Upper lobe of left lung (tissue), 4 donors: ENCODE results near the gene LBP.

Source experiments
- POLR2A ChIP-seq, 4 donors: fragments of 450-650 bp; IDR thresholded peaks; one replicate each; pipeline ENCODE4 v1.5.1; 2016 to 2017; ENCODE audit warnings: antibody characterized with exemption in 4 of 4, mild to moderate bottlenecking in 2 of 4
- POLR2AphosphoS5 ChIP-seq, 2 donors: sonication (generic); formaldehyde crosslinking; IDR thresholded peaks; one replicate each; pipeline ENCODE4 v1.5.1; 2017; ENCODE audit warnings: antibody characterized with exemption in 2 of 2
- TF ChIP-seq, protein P1 (sequence below), 6 experiments: fragments of 450-650 bp in 4 of 6; fragments of 200-600 bp in 2 of 6; sonication (generic) in 2 of 6; IDR thresholded peaks; one replicate each; pipeline ENCODE4 v1.5.1; 2016 to 2019; ENCODE audit warnings: antibody characterized with exemption in 6 of 6

DNA sequence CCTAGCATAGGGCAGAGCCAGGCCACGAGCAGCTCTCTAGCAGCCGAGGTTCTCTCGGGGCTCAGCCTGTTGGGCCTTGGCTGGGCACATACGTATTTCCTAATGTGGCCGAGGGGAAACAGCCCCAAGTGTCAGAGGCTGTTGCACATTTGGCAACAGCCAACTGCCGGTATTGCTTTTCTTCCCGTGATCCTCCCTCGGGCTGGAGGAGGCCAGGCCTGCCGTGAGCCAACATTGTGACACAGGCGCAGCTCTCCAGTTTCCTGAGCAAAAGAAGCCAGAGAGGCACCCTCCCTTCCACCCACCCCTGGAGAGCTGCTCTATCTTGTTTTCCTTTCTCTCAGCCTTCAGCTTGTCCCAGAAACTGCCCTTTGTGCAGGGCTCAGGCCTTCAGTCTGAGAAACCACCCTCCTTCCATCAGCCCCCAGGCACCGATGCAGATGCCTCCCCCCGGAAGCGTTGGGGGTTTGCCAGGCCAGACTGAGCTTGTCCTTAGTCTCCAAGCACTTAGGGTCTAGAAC, 47.5 kb upstream of the LBP start:
- TF ChIP-seq, protein P1, sequence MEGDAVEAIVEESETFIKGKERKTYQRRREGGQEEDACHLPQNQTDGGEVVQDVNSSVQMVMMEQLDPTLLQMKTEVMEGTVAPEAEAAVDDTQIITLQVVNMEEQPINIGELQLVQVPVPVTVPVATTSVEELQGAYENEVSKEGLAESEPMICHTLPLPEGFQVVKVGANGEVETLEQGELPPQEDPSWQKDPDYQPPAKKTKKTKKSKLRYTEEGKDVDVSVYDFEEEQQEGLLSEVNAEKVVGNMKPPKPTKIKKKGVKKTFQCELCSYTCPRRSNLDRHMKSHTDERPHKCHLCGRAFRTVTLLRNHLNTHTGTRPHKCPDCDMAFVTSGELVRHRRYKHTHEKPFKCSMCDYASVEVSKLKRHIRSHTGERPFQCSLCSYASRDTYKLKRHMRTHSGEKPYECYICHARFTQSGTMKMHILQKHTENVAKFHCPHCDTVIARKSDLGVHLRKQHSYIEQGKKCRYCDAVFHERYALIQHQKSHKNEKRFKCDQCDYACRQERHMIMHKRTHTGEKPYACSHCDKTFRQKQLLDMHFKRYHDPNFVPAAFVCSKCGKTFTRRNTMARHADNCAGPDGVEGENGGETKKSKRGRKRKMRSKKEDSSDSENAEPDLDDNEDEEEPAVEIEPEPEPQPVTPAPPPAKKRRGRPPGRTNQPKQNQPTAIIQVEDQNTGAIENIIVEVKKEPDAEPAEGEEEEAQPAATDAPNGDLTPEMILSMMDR (IDR thresholded peaks at IDR 0.05) = no peak
- TF ChIP-seq POLR2A (IDR thresholded peaks at IDR 0.05) (no peak), POLR2AphosphoS5 (IDR thresholded peaks at IDR 0.05) (peak; percentile 46 to 54)
